IMR-90 (cell line): ENCODE data around the gene LUC7L2.

Experiments
- BHLHE40 ChIP-seq: fragments of 150-350 bp; IDR thresholded peaks from 2 replicates; pipeline ENCODE4 v1.6.1; 2016; ENCODE audit warnings: mild to moderate bottlenecking, low read depth, low read length
- CHD1 ChIP-seq: IDR thresholded peaks from 2 replicates; pipeline ENCODE4 v1.6.1; 2012; ENCODE audit warnings: low read depth, low read length, improper control_type of control experiment
- MXI1 ChIP-seq: IDR thresholded peaks from 2 replicates; pipeline ENCODE4 v1.6.1; 2012; ENCODE audit warnings: low read depth, mild to moderate bottlenecking, low read length, moderate library complexity, borderline replicate concordance
- POLR2A ChIP-seq: IDR thresholded peaks from 2 replicates; pipeline ENCODE4 v1.6.1; 2012; ENCODE audit warnings: mild to moderate bottlenecking, low read depth, low read length
- SMC3 ChIP-seq: fragments of 150-350 bp; IDR thresholded peaks from 2 replicates; pipeline ENCODE4 v1.6.1; 2016; ENCODE audit warnings: low read depth, mild to moderate bottlenecking, antibody characterized with exemption, low read length, moderate library complexity
- TF ChIP-seq, protein P1 (sequence below): conservative IDR thresholded peaks from 2 replicates; pipeline ENCODE4 v1.5.1; 2012; ENCODE audit warnings: mild to moderate bottlenecking, low read depth, low read length, improper control_type of control experiment

DNA sequence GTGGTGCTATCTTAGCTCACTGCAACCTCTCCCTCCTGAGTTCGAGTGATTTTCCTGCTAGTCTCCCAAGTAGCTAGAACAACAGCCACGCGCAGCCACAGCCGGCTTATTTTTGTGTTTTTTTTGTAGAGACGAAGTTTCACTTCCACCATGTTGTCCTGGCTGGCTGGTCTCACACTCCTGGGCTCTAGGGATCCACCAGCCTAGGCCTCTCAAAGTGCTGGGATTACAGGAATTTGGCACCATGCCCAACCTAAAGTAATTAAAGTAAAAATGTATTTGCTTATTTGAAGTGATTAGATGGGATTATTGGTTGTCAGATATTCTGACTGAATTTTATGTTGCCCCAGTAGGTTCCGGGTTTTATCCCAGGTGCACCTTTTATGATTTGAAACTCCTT, 22.7 kb downstream of the LUC7L2 start:
- TF ChIP-seq POLR2A (no peak), BHLHE40 (no peak), MXI1 (no peak), SMC3 (no peak), CHD1 (no peak)
- TF ChIP-seq, protein P1, sequence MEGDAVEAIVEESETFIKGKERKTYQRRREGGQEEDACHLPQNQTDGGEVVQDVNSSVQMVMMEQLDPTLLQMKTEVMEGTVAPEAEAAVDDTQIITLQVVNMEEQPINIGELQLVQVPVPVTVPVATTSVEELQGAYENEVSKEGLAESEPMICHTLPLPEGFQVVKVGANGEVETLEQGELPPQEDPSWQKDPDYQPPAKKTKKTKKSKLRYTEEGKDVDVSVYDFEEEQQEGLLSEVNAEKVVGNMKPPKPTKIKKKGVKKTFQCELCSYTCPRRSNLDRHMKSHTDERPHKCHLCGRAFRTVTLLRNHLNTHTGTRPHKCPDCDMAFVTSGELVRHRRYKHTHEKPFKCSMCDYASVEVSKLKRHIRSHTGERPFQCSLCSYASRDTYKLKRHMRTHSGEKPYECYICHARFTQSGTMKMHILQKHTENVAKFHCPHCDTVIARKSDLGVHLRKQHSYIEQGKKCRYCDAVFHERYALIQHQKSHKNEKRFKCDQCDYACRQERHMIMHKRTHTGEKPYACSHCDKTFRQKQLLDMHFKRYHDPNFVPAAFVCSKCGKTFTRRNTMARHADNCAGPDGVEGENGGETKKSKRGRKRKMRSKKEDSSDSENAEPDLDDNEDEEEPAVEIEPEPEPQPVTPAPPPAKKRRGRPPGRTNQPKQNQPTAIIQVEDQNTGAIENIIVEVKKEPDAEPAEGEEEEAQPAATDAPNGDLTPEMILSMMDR, result no peak
